Smooth muscle cell (in vitro differentiated cells): ENCODE results near the gene ZNF654. TPM values are rescaled to one million over a fixed set of nuclear protein-coding genes. Genes with fewer than 3 reads are reported as not detected.

Source experiments
- DNase-seq: peaks from one replicate; lab custom pipeline; 2025; ENCODE audit not compliant: unreplicated experiment; lab: John Stamatoyannopoulos, UW
- H2AFZ ChIP-seq: fragments of 200-600 bp; sonication (generic); 2 replicates; pipeline ENCODE4 v1.6.0; 2016; ENCODE audit warnings: antibody characterized with exemption, low read depth, mild to moderate bottlenecking
- H3F3A ChIP-seq: fragments of 200-600 bp; sonication (generic); 2 replicates; pipeline ENCODE4 v1.6.0; 2017; ENCODE audit warnings: antibody characterized with exemption, low read depth
- H3K27ac ChIP-seq: fragments of 200-600 bp; sonication (generic); 2 replicates; pipeline ENCODE4 v1.5.1; 2016; ENCODE audit warnings: low read depth, mild to moderate bottlenecking
- H3K27me3 ChIP-seq: fragments of 200-600 bp; sonication (generic); 2 replicates; pipeline ENCODE4 v1.6.1; 2016; ENCODE audit warnings: low read depth, mild to moderate bottlenecking
- H3K36me3 ChIP-seq: fragments of 200-600 bp; sonication (generic); 2 replicates; pipeline ENCODE4 v1.5.1; 2016; ENCODE audit warnings: low read depth
- H3K4me1 ChIP-seq: fragments of 200-600 bp; sonication (generic); 2 replicates; pipeline ENCODE4 v1.5.1; 2016; ENCODE audit warnings: low read depth
- H3K4me2 ChIP-seq: fragments of 200-600 bp; sonication (generic); 2 replicates; pipeline ENCODE4 v1.6.0; 2016; ENCODE audit warnings: mild to moderate bottlenecking
- H3K4me3 ChIP-seq: fragments of 200-600 bp; sonication (generic); 2 replicates; pipeline ENCODE4 v1.5.1; 2016; ENCODE audit warnings: mild to moderate bottlenecking
- H3K79me2 ChIP-seq: fragments of 200-600 bp; sonication (generic); 2 replicates; pipeline ENCODE4 v1.6.0; 2016; ENCODE audit warnings: low read depth, mild to moderate bottlenecking
- H3K9ac ChIP-seq: fragments of 200-600 bp; sonication (generic); 2 replicates; pipeline ENCODE4 v1.6.0; 2016; ENCODE audit warnings: low read depth
- H3K9me3 ChIP-seq: fragments of 200-600 bp; sonication (generic); replicated peaks from 2 replicates; pipeline ENCODE4 v1.5.1; 2016; ENCODE audit warnings: low read depth
- H4K20me1 ChIP-seq: fragments of 200-600 bp; sonication (generic); 2 replicates; pipeline ENCODE4 v1.6.0; 2016; ENCODE audit warnings: low read depth
- CTCF ChIP-seq: fragments of 200-600 bp; sonication (generic); IDR thresholded peaks from 2 replicates; pipeline ENCODE4 v1.5.1; 2017; ENCODE audit warnings: borderline replicate concordance, mild to moderate bottlenecking, antibody characterized with exemption; ENCODE audit not compliant: insufficient read depth, poor library complexity, severe bottlenecking
- WGBS: methylation state at CpG from one replicate; pipeline ENCODE4 v1.1.7; 2016; ENCODE audit warnings: low lambda C conversion rate; 5-methylcytosine and 5-hydroxymethylcytosine counted together
- polyA plus RNA-seq: library from polyadenylated mRNA; unstranded; fragments of >200 nt; fragmentation: Nextera tagmentation; extraction: Ambion mirVana; gene quantifications from 2 replicates; pipeline ENCODE4 v1.2.1, GENCODE V29; 2016
- total RNA-seq: library from RNA; depleted of rRNA; stranded (reverse); fragments of >200 nt; gene quantifications from 2 replicates; pipeline ENCODE4 v1.2.3, GENCODE V29; 2014

ZNF654 gene
- total and polyA plus RNA-seq, 2 experiments from 2014 or later = 4.9 to 21.2 TPM

DNA sequence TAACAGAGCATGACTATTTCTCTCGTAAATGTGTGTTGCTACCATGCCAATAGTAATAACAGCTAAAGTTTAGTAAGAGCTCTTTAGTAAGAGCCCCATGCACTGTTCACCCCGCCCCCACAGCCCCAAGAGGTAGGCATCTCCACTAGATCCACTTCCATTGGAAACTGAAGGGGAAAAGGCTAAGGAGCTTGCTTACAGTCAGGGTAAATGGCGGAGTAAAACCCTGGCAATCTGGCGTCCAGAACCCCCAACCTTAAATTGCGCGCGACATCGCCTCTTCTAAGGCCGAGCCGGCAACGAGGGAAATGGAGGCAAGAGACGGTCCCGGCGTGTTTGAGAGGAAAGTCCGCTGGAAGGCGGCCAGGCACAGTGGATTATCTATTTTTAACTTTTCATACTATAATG, 90.0 kb downstream of the ZNF654 start:
- TF ChIP-seq CTCF = no peak
- Histone ChIP-seq H3K27me3 (no peaks in the 10 kb centered on the region), H3K36me3 (peaks cover 3% of the 10 kb centered on the region), H2AFZ (peak overlapping the region; percentile 99), H3K79me2 (peaks cover 46% of the 10 kb centered on the region), H3F3A (peaks cover 5% of the 10 kb centered on the region), H4K20me1 (peaks cover 11% of the 10 kb centered on the region), H3K27ac (peak overlapping the region; percentile 89), H3K9ac (peak overlapping the region; percentile 91), H3K4me2 (peak overlapping the region; percentile 93), H3K4me3 (peak overlapping the region; percentile 95), H3K4me1 (peaks cover 20% of the 10 kb centered on the region), H3K9me3 (no peaks in the 10 kb centered on the region)
- DNase-seq = no peak
- 2% methylated on average over 16 of the region's 16 CpGs for WGBS

- TF ChIP-seq CTCF = no peak
- Histone ChIP-seq H3K9ac (peak within 1 kb of the TSS; percentile 91), H3F3A (peaks cover 5% of the 10 kb centered on the region), H4K20me1 (peaks cover 11% of the 10 kb centered on the region), H3K79me2 (peaks cover 51% of the 10 kb centered on the region), H3K4me3 (peak within 1 kb of the TSS; percentile 95), H3K27me3 (no peaks in the 10 kb centered on the region), H2AFZ (peak within 1 kb of the TSS; percentile 99), H3K4me1 (peaks cover 20% of the 10 kb centered on the region), H3K9me3 (no peaks in the 10 kb centered on the region), H3K36me3 (peaks cover 6% of the 10 kb centered on the region), H3K4me2 (peak within 1 kb of the TSS; percentile 93), H3K27ac (peak within 1 kb of the TSS; percentile 89)
- under 1% methylated on average over 55 of the region's 57 CpGs for WGBS
- peak; percentile 67 for DNase-seq
Measured at GRCh38 chr3:88149509-88150362, 90.7 kb downstream of the ZNF654 start, which contains the start of gene C3orf38. Gene C3orf38 (plus strand): TSS chr3:88149959. CDS start chr3:88150053, 94 bp downstream.

- peaks cover 56% of the 10 kb centered on the region for H3K79me2 ChIP-seq
- H3K4me2 ChIP-seq = peak overlapping the region; percentile 93
- H4K20me1 ChIP-seq = peaks cover 11% of the 10 kb centered on the region
- peak overlapping the region; percentile 99 for H2AFZ ChIP-seq
- H3K9ac ChIP-seq = peak overlapping the region; percentile 91
- peaks cover 20% of the 10 kb centered on the region for H3K4me1 ChIP-seq
- no peaks in the 10 kb centered on the region for H3F3A ChIP-seq
- peak overlapping the region; percentile 89 for H3K27ac ChIP-seq
- under 1% methylated on average over 8 of the region's 8 CpGs for WGBS
- DNase-seq = no peak
- H3K9me3 ChIP-seq = no peaks in the 10 kb centered on the region
- TF ChIP-seq CTCF = no peak
- no peaks in the 10 kb centered on the region for H3K27me3 ChIP-seq
- H3K4me3 ChIP-seq = peak overlapping the region; percentile 95
- peaks cover 6% of the 10 kb centered on the region for H3K36me3 ChIP-seq
Measured at GRCh38 chr3:88150371-88150770, 91.3 kb downstream of the ZNF654 start.

DNA sequence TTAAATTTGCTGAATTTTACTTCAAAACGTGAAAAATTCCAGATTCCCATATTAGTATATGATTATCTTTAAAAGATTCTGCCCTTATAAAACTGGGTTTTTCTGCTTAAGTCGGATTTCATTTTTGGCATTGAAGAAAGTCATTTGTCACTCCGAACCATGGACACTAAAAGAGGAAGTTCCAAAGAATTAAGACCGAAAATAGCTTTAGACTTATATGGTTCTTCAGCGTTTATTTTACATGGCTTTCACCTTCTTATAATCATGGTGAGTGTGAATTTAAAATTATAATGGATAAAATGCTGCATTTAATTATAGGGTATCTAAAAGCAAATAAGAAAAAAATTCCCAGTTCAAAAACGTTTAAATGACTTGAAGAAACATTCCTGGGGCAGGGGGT, 91.8 kb downstream of the ZNF654 start:
- H3K4me1 ChIP-seq = peaks cover 20% of the 10 kb centered on the region
- peaks cover 14% of the 10 kb centered on the region for H4K20me1 ChIP-seq
- H3K27ac ChIP-seq = peak overlapping the region; percentile 89
- peaks cover 60% of the 10 kb centered on the region for H3K79me2 ChIP-seq
- H3K4me2 ChIP-seq = peak overlapping the region; percentile 93
- TF ChIP-seq CTCF = no peak
- H2AFZ ChIP-seq = peak overlapping the region; percentile 99
- no peaks in the 10 kb centered on the region for H3K27me3 ChIP-seq
- peaks cover 9% of the 10 kb centered on the region for H3K36me3 ChIP-seq
- no peaks in the 10 kb centered on the region for H3F3A ChIP-seq
- WGBS = 6% methylated on average over 6 of the region's 6 CpGs
- peak overlapping the region; percentile 95 for H3K4me3 ChIP-seq
- H3K9ac ChIP-seq = peak overlapping the region; percentile 91
- no peak for DNase-seq
- H3K9me3 ChIP-seq = no peaks in the 10 kb centered on the region
